GM12873 (cell line): ENCODE measurements around the gene C1orf210.

Source experiments
- TF ChIP-seq, protein P1 (sequence below): IDR thresholded peaks from 2 replicates; pipeline ENCODE4 v1.5.1; 2012; ENCODE audit warnings: low read depth, mild to moderate bottlenecking, moderate library complexity, low read length, control low read depth; ENCODE audit not compliant: insufficient read depth; ENCODE audit errors: missing control alignments

Gene C1orf210

DNA sequence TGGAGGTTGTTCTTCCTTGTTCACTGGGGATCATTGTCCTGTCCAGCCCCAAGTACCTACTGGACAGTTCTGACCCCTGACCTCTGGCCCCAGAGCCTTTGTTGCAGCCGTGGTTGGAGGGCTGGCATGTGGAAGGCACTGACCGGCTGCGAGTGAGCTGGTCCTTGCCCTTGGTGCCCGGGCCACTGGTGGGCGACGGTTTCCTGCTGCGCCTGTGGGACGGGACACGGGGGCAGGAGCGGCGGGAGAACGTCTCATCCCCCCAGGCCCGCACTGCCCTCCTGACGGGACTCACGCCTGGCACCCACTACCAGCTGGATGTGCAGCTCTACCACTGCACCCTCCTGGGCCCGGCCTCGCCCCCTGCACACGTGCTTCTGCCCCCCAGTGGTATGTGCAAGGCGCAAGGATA, 26.8 kb upstream of the C1orf210 start:
- TF ChIP-seq, protein P1, sequence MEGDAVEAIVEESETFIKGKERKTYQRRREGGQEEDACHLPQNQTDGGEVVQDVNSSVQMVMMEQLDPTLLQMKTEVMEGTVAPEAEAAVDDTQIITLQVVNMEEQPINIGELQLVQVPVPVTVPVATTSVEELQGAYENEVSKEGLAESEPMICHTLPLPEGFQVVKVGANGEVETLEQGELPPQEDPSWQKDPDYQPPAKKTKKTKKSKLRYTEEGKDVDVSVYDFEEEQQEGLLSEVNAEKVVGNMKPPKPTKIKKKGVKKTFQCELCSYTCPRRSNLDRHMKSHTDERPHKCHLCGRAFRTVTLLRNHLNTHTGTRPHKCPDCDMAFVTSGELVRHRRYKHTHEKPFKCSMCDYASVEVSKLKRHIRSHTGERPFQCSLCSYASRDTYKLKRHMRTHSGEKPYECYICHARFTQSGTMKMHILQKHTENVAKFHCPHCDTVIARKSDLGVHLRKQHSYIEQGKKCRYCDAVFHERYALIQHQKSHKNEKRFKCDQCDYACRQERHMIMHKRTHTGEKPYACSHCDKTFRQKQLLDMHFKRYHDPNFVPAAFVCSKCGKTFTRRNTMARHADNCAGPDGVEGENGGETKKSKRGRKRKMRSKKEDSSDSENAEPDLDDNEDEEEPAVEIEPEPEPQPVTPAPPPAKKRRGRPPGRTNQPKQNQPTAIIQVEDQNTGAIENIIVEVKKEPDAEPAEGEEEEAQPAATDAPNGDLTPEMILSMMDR = no peak

DNA sequence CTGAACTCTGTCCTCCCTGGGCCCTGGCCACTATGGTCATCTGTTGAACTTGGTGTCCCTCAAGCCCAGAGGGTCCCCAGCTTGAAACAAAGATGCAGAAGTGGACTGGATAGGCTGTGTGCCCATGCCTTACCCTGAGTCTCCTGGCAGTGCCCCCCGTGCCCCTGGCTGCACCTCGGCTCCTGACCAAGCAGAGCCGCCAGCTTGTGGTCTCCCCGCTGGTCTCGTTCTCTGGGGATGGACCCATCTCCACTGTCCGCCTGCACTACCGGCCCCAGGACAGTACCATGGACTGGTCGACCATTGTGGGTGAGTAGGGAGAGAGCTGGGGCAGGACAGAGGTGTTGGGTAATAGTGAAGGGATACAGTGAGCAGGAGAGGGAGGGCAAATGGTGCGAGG, 26.1 kb upstream of the C1orf210 start:
- TF ChIP-seq, protein P1 = no peak

DNA sequence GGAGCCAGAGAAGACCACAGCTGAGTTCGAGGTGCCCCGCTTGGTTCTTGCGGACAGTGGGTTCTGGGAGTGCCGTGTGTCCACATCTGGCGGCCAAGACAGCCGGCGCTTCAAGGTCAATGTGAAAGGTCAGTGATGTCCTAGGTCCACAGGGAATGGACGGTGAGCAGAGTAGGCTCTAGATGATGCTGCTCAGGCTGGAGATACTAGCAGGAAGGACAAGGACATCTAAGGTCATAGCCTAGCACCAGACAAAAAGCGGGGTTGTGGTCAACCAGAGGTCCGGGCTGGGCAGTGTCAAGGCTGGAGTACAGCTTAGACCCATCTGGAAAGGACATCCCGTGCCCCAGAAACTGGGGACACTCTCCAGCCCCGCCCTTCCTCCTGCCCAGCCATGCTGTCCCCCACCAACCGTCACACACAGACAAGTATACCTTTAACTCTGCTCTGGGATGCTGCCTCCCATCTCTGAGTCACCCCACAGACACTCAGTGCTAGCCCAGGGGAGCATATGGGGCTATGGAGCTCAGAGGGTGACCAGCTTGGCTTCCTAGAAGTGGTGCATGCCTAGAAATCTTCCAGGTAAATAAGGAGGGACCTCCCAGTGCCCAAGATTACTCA, 24.1 kb upstream of the C1orf210 start:
- TF ChIP-seq, protein P1 = no peak

DNA sequence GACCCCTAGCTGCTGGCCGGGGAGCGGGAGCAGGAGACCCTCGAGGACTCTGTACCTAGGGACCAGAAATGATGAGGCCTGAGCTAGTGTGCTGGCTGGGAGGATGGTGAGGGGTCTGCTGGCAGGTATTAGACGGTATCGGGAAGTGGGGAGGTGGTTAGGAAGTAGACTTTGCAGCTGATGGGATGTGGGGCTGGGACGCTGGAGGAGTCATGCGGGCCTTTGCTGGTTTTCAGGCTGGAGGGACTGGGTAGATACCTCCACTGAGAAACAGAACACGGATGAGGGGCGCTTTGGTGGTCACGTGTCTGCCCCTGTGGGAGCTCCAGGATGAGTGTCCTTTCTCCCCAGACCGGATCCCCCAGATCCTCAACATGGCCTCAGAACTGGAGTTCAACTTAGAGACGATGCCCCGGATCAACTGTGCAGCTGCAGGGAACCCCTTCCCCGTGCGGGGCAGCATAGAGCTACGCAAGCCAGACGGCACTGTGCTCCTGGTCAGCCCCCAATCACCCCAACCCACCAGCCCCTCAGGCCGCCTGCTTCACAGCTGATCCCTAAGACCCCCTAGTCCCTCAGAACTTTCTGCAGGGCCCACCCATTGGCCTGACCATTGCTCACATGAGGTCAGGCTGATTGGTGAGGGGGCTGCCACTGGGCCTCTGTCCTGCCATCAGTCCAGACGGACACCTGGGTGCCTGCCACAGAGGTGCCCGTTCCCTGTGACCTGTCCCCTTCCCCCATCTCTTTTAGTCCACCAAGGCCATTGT, 23.4 kb upstream of the C1orf210 start:
- TF ChIP-seq, protein P1 = no peak

DNA sequence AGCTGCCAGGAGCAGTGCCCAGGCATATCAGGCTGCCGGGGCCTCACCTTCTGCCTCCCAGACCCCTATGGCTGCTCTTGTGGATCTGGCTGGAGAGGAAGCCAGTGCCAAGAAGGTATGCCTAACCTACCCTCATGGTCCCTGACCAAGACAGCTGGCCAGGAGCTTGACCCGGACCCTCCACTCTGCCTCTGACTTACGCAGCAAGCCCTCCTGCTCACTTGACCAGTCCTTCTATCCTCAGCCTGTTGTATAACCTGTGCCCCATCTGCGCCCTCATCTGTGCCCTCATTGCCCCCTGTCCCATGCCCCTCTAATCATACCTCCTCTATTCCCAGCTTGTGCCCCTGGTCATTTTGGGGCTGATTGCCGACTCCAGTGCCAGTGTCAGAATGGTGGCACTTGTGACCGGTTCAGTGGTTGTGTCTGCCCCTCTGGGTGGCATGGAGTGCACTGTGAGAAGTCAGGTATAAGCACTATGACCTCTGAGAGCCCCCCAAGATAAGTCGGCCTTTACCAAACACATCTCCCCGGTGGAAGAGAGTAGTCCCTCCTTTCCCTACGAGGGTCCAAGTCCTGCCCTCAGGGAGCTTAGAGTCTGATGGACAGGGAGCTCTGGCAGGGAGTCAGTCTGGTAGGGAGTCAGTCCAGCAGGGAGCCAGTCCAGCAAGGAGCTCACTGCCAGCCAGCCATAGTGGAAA, 22.2 kb upstream of the C1orf210 start:
- TF ChIP-seq, protein P1 = no peak

DNA sequence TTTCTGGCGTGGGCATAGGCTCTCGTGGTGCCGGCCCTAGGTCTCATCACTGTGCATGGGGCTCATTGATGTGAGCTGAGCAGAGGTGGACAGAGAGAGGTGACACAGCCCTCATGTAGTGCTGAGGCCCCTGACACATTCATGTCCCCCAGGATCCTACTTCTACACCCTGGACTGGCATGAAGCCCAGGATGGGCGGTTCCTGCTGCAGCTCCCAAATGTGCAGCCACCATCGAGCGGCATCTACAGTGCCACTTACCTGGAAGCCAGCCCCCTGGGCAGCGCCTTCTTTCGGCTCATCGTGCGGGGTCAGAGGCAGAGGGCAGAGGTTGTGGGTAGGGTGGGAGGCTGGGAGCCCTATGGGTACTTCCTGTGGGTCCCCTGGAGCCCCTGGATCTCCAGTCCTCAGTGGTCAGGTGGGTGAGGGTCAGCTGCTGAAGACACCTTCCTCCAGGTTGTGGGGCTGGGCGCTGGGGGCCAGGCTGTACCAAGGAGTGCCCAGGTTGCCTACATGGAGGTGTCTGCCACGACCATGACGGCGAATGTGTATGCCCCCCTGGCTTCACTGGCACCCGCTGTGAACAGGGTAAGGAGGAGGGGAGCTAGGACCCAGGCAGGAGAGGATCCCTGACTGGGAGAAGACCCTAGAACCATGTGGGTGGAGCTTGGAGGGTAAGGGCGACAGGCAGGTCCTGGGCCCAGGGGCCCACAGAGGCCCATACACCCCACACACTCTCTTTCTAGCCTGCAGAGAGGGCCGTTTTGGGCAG, 21.5 kb upstream of the C1orf210 start:
- TF ChIP-seq, protein P1 = no peak
